Measurements from ENCODE around the gene EID3. TPM values are rescaled to one million over a fixed set of nuclear protein-coding genes. Genes with fewer than 3 reads are reported as not detected.

The EID3 gene
- total RNA-seq, 4 donors from 2014 or later: 0.51 to 3.4 (median 1.00) TPM

DNA sequence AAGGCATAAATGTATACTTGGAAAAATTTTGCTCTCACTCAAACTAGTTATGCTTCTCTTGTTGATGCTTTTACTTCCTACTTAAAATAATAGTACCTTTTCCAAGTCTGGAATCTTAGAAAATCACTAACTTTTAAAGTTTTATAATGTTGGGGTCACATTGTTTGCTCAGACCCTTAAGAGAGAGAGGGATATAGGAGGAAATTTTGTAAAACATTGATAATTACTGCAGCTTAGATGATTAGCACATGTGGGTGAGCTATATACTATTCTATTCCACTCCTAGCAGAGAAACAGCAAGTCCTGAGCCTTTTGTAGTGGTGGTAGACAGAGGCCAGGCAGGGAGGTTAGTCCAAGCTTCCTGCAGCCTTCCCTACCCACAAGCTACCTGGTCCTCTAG, 13.4 kb downstream of the EID3 start:
- Histone ChIP-seq H3K4me3 (no peak overlapping the region), H3K9me3 (no peaks in the 10 kb centered on the region), H3K27ac (no peak overlapping the region), H3K27me3 (no peaks in the 10 kb centered on the region), H3K4me1 (no peaks in the 10 kb centered on the region), H3K36me3 (peaks cover 8 to 91% of the 10 kb centered on the region in 2 donors)
- intact Hi-C loops (cut with DNase I; ENCODE audit: low total_unique reads) (no loop called here), in situ Hi-C loops (cut with MboI; ENCODE audit: low sequenced_read_pairs in 4 of 4) (no loop called here)
- no peak for TF ChIP-seq POLR2A (IDR thresholded peaks at IDR 0.05)
- TF ChIP-seq, protein P1, sequence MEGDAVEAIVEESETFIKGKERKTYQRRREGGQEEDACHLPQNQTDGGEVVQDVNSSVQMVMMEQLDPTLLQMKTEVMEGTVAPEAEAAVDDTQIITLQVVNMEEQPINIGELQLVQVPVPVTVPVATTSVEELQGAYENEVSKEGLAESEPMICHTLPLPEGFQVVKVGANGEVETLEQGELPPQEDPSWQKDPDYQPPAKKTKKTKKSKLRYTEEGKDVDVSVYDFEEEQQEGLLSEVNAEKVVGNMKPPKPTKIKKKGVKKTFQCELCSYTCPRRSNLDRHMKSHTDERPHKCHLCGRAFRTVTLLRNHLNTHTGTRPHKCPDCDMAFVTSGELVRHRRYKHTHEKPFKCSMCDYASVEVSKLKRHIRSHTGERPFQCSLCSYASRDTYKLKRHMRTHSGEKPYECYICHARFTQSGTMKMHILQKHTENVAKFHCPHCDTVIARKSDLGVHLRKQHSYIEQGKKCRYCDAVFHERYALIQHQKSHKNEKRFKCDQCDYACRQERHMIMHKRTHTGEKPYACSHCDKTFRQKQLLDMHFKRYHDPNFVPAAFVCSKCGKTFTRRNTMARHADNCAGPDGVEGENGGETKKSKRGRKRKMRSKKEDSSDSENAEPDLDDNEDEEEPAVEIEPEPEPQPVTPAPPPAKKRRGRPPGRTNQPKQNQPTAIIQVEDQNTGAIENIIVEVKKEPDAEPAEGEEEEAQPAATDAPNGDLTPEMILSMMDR (IDR thresholded peaks at IDR 0.05 in 4 of 5, conservative IDR thresholded peaks at IDR 0.05 in 1 of 5): no peak
- no peak for ATAC-seq
- DNase-seq: no peak

DNA sequence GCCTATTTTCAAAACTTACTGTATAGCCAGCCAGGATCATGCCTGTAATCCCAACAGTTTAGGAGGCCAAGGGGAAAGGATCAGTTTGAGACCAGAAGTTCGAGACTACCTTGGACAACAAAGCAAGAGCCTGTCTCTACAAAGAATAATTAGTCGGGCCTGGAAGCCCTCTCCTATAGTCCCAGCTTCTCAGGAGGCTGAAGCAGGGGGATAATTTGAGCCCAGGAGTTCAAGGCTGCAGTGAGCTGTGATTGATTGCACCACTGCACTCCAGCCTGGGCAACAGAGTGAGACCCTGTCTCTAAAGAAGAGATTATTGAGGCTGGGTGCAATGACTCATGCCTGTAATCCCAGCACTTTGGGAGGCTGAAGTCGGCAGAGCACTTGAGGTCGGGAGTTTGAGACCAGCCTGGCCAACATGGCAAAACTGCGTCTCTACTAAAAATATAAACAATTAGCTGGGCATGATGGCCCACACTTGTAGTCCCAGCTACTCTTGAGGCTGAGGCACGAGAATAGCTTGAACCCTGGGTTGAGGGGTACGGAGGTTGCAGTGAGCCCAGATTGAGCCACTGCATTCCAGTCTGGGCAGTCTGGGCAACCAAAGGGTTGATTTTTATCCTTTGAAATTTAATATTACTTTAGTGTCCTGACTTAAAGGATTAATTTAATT, 14.1 kb downstream of the EID3 start:
- Histone ChIP-seq H3K36me3 (peaks cover 8 to 90% of the 10 kb centered on the region in 2 donors), H3K4me3 (no peak overlapping the region), H3K9me3 (no peaks in the 10 kb centered on the region), H3K27me3 (no peaks in the 10 kb centered on the region), H3K4me1 (no peaks in the 10 kb centered on the region), H3K27ac (no peak overlapping the region)
- no peak for DNase-seq
- intact Hi-C loops (cut with DNase I; ENCODE audit: low total_unique reads): no loop called here
- in situ Hi-C loops (cut with MboI; ENCODE audit: low sequenced_read_pairs in 4 of 4): no loop called here
- ATAC-seq: no peak
- TF ChIP-seq POLR2A (IDR thresholded peaks at IDR 0.05): no peak
- TF ChIP-seq, protein P1 (IDR thresholded peaks at IDR 0.05 in 4 of 5, conservative IDR thresholded peaks at IDR 0.05 in 1 of 5): no peak

DNA sequence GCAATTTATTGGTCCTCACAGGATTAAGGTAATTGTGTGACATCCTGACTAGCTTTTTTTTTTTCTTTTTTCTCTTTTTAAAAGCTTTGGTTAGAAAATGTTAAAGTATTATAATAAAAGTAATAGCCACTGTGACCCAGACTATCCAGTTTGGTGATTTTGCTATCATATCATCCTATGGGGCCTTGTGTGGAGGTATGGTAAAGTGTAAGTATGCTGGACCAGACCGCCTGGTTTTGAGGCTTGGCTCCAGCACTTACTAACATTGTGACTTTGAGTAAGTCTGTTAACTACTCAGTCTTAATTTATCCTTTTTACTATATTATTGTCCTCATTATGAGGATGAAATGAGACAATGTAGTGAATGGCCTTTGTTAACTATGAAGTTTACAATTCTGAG, 15.5 kb downstream of the EID3 start:
- TF ChIP-seq, protein P1 (IDR thresholded peaks at IDR 0.05 in 4 of 5, conservative IDR thresholded peaks at IDR 0.05 in 1 of 5): no peak
- H3K4me3 ChIP-seq: no peak overlapping the region
- no peaks in the 10 kb centered on the region for H3K4me1 ChIP-seq
- no peak overlapping the region for H3K27ac ChIP-seq
- ATAC-seq (no peak), DNase-seq (no peak)
- intact Hi-C loops (cut with DNase I; ENCODE audit: low total_unique reads): no loop called here
- in situ Hi-C loops (cut with MboI; ENCODE audit: low sequenced_read_pairs in 4 of 4): no loop called here
- H3K27me3 ChIP-seq: no peaks in the 10 kb centered on the region
- peaks cover 8 to 80% of the 10 kb centered on the region in 2 donors for H3K36me3 ChIP-seq
- no peaks in the 10 kb centered on the region for H3K9me3 ChIP-seq

DNA sequence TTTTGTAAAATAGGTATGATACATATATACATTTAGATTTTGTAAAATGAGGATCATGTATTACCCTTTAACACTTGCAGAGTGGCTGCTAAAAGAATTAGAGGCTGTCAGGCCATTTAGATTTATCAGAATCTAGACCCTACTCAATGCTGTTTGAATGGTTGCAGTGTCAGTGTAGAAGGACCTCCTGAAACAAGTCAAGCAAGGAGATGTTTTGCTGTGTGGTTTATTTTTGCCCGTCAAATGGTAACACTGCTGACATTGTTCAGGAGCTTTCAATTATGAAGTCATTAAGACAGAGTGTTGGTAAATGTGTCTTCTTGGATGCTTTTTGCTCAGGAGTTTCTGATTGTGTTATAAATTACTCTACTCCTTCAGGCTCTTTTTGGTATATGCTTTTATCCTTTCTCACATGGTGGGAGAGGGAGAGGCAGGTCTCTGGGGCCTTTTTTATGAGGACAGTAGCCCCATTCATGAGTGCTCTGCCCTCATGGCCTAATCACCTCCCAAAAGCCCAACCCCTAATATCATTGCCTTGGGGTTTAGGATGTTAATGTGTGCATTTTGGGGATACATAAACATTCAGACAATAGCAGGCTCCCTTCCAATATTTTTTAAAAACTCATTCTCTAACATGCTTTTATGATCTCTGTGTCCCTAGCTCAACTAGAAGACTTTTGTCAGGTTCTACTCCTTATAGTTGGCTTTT, 16.5 kb downstream of the EID3 start:
- Histone ChIP-seq H3K4me1 (no peaks in the 10 kb centered on the region), H3K9me3 (no peaks in the 10 kb centered on the region), H3K36me3 (peaks cover 8 to 80% of the 10 kb centered on the region in 2 donors), H3K27me3 (no peaks in the 10 kb centered on the region), H3K4me3 (no peak overlapping the region), H3K27ac (no peak overlapping the region)
- intact Hi-C loops (cut with DNase I; ENCODE audit: low total_unique reads): no loop called here
- DNase-seq (no peak), ATAC-seq (no peak)
- in situ Hi-C loops (cut with MboI; ENCODE audit: low sequenced_read_pairs in 4 of 4): no loop called here
- TF ChIP-seq, protein P1 (IDR thresholded peaks at IDR 0.05 in 4 of 5, conservative IDR thresholded peaks at IDR 0.05 in 1 of 5): no peak
- no peak for TF ChIP-seq POLR2A (IDR thresholded peaks at IDR 0.05)

Measured in gastrocnemius medialis (tissue), 4 donors.